Astrocyte of the spinal cord (primary cell): ENCODE results near the gene ABI2.
"Not testable (repeated sequence)": the region's sequence is repeated elsewhere in the genome, so short reads cannot be mapped to it uniquely, and the experiment has no call there.

Experiments used
- DNase-seq: peaks from one replicate; pipeline ENCODE4 v3.0.0; 2011; ENCODE audit warnings: low read depth, low spot score
- H3K4me3 ChIP-seq: 2 replicates; pipeline ENCODE4 v1.5.1; 2011; ENCODE audit warnings: low read depth, mild to moderate bottlenecking, low read length, moderate library complexity
- in situ Hi-C: cut with HindIII; loops from 2 replicates; pipeline ENCODE4 v1.10.0; 2017; ENCODE audit warnings: low sequenced_read_pairs
- TF ChIP-seq, protein P1 (sequence below): IDR thresholded peaks from 2 replicates; pipeline ENCODE4 v1.5.1; 2012; ENCODE audit warnings: low read depth, mild to moderate bottlenecking, low read length, inconsistent platforms

ABI2 gene

GRCh38 chr2:203340791-203341487 is 12.7 kb downstream of the ABI2 start:
- H3K4me3 ChIP-seq: no peak overlapping the region
- in situ Hi-C loops: no loop called here
- peak; percentile 76 for DNase-seq
- TF ChIP-seq, protein P1, sequence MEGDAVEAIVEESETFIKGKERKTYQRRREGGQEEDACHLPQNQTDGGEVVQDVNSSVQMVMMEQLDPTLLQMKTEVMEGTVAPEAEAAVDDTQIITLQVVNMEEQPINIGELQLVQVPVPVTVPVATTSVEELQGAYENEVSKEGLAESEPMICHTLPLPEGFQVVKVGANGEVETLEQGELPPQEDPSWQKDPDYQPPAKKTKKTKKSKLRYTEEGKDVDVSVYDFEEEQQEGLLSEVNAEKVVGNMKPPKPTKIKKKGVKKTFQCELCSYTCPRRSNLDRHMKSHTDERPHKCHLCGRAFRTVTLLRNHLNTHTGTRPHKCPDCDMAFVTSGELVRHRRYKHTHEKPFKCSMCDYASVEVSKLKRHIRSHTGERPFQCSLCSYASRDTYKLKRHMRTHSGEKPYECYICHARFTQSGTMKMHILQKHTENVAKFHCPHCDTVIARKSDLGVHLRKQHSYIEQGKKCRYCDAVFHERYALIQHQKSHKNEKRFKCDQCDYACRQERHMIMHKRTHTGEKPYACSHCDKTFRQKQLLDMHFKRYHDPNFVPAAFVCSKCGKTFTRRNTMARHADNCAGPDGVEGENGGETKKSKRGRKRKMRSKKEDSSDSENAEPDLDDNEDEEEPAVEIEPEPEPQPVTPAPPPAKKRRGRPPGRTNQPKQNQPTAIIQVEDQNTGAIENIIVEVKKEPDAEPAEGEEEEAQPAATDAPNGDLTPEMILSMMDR: no peak

DNA sequence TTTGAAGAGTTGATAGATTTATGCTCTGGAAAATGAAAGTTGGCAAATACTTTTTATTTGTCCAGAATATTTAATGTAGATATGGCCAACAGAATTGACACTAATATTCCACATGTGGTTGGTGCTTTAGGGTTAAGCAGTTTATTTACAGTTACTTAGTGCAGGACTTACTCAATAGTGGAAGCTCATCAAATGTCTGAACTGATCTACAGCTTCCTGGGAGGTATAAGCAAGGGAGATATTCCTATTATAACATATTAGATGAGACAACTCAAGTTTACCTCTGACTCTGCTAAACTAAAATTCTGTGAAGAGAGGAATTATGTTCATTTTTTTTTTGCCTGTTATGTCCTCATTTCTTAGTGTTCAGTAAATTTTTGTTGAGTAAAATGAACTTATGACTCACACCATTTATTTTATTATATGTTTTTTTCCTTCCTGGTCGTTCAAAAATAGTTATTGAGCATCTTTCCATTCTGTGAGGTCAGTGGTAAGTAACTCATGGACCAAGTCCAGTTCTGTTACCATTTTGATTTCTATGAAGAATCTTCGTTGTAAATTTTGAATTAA is 13.6 kb downstream of the ABI2 start:
- no peak overlapping the region for H3K4me3 ChIP-seq
- in situ Hi-C loops: no loop called here
- DNase-seq: peak; percentile 29
- TF ChIP-seq, protein P1: no peak

DNA sequence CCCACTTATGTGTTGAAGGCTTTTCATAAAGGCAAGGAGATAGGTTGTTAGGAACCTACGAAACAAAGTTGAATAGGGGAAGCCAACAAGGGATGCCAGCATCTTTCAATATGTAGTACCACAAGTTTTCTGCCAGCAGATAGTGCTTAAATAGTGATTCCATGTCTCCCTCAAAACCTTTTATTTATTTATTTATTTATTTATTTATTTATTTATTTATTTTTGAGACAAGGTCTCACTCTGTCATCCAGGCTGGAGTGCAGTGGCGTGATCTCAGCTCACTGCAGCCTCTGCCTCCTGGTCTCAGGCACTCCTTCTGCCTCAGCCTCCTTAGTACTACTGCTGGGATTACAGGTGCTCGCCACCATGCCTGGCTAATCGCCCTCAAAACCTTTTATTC is 14.2 kb downstream of the ABI2 start:
- DNase-seq, H3K4me3 ChIP-seq, in situ Hi-C loops: not testable (repeated sequence)

DNA sequence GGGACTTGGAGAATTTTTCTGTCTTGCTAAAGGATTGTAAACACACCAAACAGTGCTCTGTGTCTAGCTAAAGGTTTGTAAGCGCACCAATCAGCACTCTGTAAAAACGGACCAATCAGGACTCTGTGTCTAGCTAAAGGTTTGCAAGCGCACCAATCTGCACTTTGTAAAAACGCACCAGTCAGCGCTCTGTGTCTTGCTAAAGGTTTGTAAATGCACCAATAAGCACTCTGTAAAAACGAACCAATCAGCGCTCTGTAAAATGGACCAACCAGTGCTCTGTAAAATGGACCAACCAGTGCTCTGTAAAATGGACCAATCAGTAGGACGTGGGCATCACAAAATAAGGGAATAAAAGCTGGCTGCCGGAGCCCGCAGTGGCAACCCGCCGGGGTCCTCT is 16.5 kb downstream of the ABI2 start:
- TF ChIP-seq, protein P1: no peak
- H3K4me3 ChIP-seq: no peak overlapping the region
- in situ Hi-C loops: no loop called here
- DNase-seq: no peak

GRCh38 chr2:203346612-203347011 is 18.4 kb downstream of the ABI2 start:
- in situ Hi-C loops: no loop called here
- no peak for DNase-seq
- no peak overlapping the region for H3K4me3 ChIP-seq
- TF ChIP-seq, protein P1: no peak

GRCh38 chr2:203347375-203347774 is 19.2 kb downstream of the ABI2 start:
- no peak for DNase-seq

More at GRCh38 chr2:203347375-203347774, 19.2 kb downstream of the ABI2 start:
- TF ChIP-seq, protein P1: no peak
- in situ Hi-C loops: no loop called here
- H3K4me3 ChIP-seq: no peak overlapping the region
